Measurements from ENCODE around the gene NCOA5. TPM values are rescaled to one million over a fixed set of nuclear protein-coding genes. Genes with fewer than 3 reads are reported as not detected.

NCOA5 gene
- total and polyA plus RNA-seq, 12 donors = 7.6 to 22.5 (median 11.5) TPM

GRCh38 chr20:46118481-46119020 is 28.8 kb upstream of the NCOA5 start:
- Histone ChIP-seq H3K9me3 (no peaks in the 10 kb centered on the region), H3K4me1 (peaks cover 7 to 55% (median 46%) of the 10 kb centered on the region in 9 donors), H3K27me3 (peaks cover 0 to 5% (median 0%) of the 10 kb centered on the region in 7 donors), H3K4me3 (peak overlapping the region; percentile 16 to 71 (median 62)), H3K36me3 (peaks cover 0 to 21% (median 10%) of the 10 kb centered on the region in 9 donors), H3K27ac (peak overlapping the region; percentile 44 to 93 (median 84))
- ATAC-seq = peak; percentile 50 to 82 (median 72)
- peak in 1 of 9 donors; percentile 9 for TF ChIP-seq CTCF (IDR thresholded peaks at IDR 0.05)
- DNase-seq = peak; percentile 44 to 46
- WGBS, 2 donors = 17 to 25% methylated on average over 15 of the region's 15 CpGs
- intact Hi-C loops (cut with DNase I) = no loop called here

GRCh38 chr20:46117704-46118467 is 28.1 kb upstream of the NCOA5 start, which contains the start of gene CD40:
CD40 (plus strand) TSS chr20:46118314; CDS start chr20:46118344, 30 bp downstream.
- peaks cover 0 to 11% (median 0%) of the 10 kb centered on the region in 7 donors for H3K27me3 ChIP-seq
- peaks cover 0 to 15% (median 3%) of the 10 kb centered on the region in 9 donors for H3K36me3 ChIP-seq
- peak; percentile 94 to 98 (median 97) for ATAC-seq
- H3K4me3 ChIP-seq = peak within 1 kb of the TSS; percentile 38 to 71 (median 62)
- peaks cover 7 to 54% (median 46%) of the 10 kb centered on the region in 9 donors for H3K4me1 ChIP-seq
- no peaks in the 10 kb centered on the region for H3K9me3 ChIP-seq
- 8 to 14% methylated on average over 40 of the region's 40 CpGs for WGBS, 2 donors
- peak within 1 kb of the TSS; percentile 44 to 93 (median 84) for H3K27ac ChIP-seq
- intact Hi-C loops (cut with DNase I) = no loop called here
- TF ChIP-seq CTCF (IDR thresholded peaks at IDR 0.05) = no peak
- DNase-seq = peak; percentile 88 to 91

GRCh38 chr20:46114449-46114848 is 24.7 kb upstream of the NCOA5 start:
- DNase-seq (no peak), ATAC-seq (no peak)
- Histone ChIP-seq H3K9me3 (no peaks in the 10 kb centered on the region), H3K4me3 (no peak overlapping the region), H3K36me3 (no peaks in the 10 kb centered on the region), H3K27me3 (peaks cover 0 to 34% (median under 1%) of the 10 kb centered on the region in 7 donors), H3K4me1 (peaks cover 0 to 41% (median 19%) of the 10 kb centered on the region in 9 donors), H3K27ac (no peak overlapping the region)
- no peak for TF ChIP-seq CTCF (IDR thresholded peaks at IDR 0.05)
- WGBS, 2 donors = 76 to 81% methylated on average over 2 of the region's 2 CpGs
- intact Hi-C loops (cut with DNase I) = no loop called here

- H3K36me3 ChIP-seq = no peaks in the 10 kb centered on the region
- 70 to 77% methylated on average over 3 of the region's 3 CpGs for WGBS, 2 donors
- no peaks in the 10 kb centered on the region for H3K9me3 ChIP-seq
- DNase-seq (no peak), ATAC-seq (no peak)
- peaks cover 0 to 35% (median 10%) of the 10 kb centered on the region in 9 donors for H3K4me1 ChIP-seq
- intact Hi-C loops (cut with DNase I) = no loop called here
- no peak overlapping the region for H3K27ac ChIP-seq
- no peak for TF ChIP-seq CTCF (IDR thresholded peaks at IDR 0.05)
- peaks cover 0 to 46% (median 12%) of the 10 kb centered on the region in 7 donors for H3K27me3 ChIP-seq
- H3K4me3 ChIP-seq = no peak overlapping the region
Observed at GRCh38 chr20:46113113-46113470, 23.3 kb upstream of the NCOA5 start.
